ENCODE measurements around the gene FRMPD4. TPM values are rescaled to one million over a fixed set of nuclear protein-coding genes. Genes with fewer than 3 reads are reported as not detected.
"Not testable (repeated sequence)": the region's sequence is repeated elsewhere in the genome, so short reads cannot be mapped to it uniquely, and the experiment has no call there.

Gene FRMPD4
- total RNA-seq, 1 donor from 2014 or later, result not detected

- intact Hi-C loops (cut with micrococcal nuclease), result no loop called here
- no peak overlapping the region for H3K4me3 Mint-ChIP-seq
- peaks cover 4% of the 10 kb centered on the region for H3K4me1 Mint-ChIP-seq
- ATAC-seq (ENCODE audit: low read depth) (no peak), DNase-seq (no peak)
- no peaks in the 10 kb centered on the region for H3K36me3 Mint-ChIP-seq (ENCODE audit: low read depth)
- peaks cover 2% of the 10 kb centered on the region for H3K9me3 Mint-ChIP-seq
- ChIA-PET POLR2A (no interaction called here), CTCF (no interaction called here)
- H3K27me3 Mint-ChIP-seq, result no peaks in the 10 kb centered on the region
- TF ChIP-seq, protein P1, sequence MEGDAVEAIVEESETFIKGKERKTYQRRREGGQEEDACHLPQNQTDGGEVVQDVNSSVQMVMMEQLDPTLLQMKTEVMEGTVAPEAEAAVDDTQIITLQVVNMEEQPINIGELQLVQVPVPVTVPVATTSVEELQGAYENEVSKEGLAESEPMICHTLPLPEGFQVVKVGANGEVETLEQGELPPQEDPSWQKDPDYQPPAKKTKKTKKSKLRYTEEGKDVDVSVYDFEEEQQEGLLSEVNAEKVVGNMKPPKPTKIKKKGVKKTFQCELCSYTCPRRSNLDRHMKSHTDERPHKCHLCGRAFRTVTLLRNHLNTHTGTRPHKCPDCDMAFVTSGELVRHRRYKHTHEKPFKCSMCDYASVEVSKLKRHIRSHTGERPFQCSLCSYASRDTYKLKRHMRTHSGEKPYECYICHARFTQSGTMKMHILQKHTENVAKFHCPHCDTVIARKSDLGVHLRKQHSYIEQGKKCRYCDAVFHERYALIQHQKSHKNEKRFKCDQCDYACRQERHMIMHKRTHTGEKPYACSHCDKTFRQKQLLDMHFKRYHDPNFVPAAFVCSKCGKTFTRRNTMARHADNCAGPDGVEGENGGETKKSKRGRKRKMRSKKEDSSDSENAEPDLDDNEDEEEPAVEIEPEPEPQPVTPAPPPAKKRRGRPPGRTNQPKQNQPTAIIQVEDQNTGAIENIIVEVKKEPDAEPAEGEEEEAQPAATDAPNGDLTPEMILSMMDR (IDR thresholded peaks at IDR 0.05), result no peak
- H3K27ac Mint-ChIP-seq, result no peak overlapping the region
Observed at GRCh38 chrX:12505127-12505526, 366.9 kb downstream of the FRMPD4 start.

- Mint-ChIP-seq H3K9me3 (peaks cover 21% of the 10 kb centered on the region), H3K27ac (peak overlapping the region; percentile 76), H3K4me1 (peaks cover 49% of the 10 kb centered on the region), H3K4me3 (peak overlapping the region; percentile 62)
- H3K36me3 Mint-ChIP-seq (ENCODE audit: low read depth); CTCF ChIA-PET; intact Hi-C loops (cut with micrococcal nuclease); DNase-seq; H3K27me3 Mint-ChIP-seq; POLR2A ChIA-PET: not testable (repeated sequence)
- peak; percentile 54 for ATAC-seq (ENCODE audit: low read depth)
Observed at GRCh38 chrX:12515384-12515783, 377.1 kb downstream of the FRMPD4 start.

DNA sequence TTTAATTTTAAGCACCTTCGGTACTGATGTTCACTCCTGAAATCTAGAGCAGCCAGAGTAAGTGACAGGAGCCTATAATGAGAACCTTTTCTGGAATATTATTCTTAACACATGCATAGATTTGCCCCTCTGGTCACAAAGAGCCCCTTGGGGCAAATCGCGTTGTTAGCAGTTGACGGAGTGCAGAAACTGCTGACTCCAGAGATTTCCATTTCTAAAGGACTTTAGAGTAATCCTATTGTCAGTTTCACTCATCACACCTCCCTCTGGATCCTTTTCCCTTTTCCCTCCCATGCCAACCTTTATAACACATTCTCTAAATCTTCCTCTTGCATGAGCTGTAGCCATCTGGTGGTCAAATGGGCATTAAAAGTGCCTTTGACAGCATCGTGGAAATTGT is 388.0 kb downstream of the FRMPD4 start:
- CTCF ChIA-PET, result no interaction called here
- Mint-ChIP-seq H3K27ac (no peak overlapping the region), H3K4me1 (no peaks in the 10 kb centered on the region), H3K9me3 (peaks cover 2% of the 10 kb centered on the region), H3K27me3 (no peaks in the 10 kb centered on the region), H3K4me3 (no peak overlapping the region), H3K36me3 (ENCODE audit: low read depth) (no peaks in the 10 kb centered on the region)
- DNase-seq, result no peak
- intact Hi-C loops (cut with micrococcal nuclease), result no loop called here
- ATAC-seq (ENCODE audit: low read depth), result no peak
- POLR2A ChIA-PET, result no interaction called here
- TF ChIP-seq, protein P1 (IDR thresholded peaks at IDR 0.05), result no peak

DNA sequence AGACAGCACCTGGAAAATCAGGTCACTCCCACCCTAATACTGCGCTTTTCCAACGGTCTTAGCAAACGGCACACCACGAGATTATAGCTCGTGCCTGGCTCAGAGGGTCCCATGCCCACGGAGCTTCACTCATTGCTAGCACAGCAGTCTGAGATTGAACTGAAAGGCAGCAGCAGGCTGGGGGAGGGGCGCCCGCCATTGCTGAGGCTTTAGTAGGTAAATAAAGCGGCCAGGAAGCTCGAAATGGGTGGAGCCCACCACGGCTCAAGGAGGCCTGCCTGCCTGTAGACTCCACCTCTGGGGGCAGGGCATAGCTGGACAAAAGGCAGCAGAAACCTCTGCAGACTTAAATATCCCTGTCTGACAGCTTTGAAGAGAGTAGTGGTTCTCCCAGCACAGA is 399.8 kb downstream of the FRMPD4 start:
- intact Hi-C loops (cut with micrococcal nuclease); H3K27me3 Mint-ChIP-seq; H3K9me3 Mint-ChIP-seq; H3K4me3 Mint-ChIP-seq; POLR2A ChIA-PET; H3K36me3 Mint-ChIP-seq (ENCODE audit: low read depth); H3K4me1 Mint-ChIP-seq; DNase-seq; H3K27ac Mint-ChIP-seq; CTCF ChIA-PET; ATAC-seq (ENCODE audit: low read depth): not testable (repeated sequence)

GRCh38 chrX:12542251-12542650 is 404.0 kb downstream of the FRMPD4 start:
- CTCF ChIA-PET; H3K36me3 Mint-ChIP-seq (ENCODE audit: low read depth); DNase-seq: not testable (repeated sequence)

DNA sequence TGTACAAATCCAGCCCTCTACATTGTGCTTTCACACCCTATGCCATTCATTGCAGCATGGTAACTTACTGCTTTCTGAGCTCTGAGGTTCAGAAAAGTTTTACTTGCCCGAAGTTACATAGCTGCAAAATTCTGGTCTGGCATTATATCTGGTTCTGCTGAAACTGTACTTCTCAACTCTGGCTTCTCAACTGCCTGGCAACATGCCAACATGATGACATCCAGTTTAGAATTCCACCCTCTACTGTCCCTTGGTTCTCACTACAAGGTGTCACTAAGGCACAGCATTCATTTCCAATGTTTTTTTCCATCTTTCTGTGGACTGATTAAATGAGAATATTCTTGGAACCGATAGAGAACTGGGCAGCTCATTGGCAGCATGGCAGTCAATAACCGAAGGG is 410.1 kb downstream of the FRMPD4 start:
- no peaks in the 10 kb centered on the region for H3K4me1 Mint-ChIP-seq
- ChIA-PET POLR2A (no interaction called here), CTCF (no interaction called here)
- no peaks in the 10 kb centered on the region for H3K9me3 Mint-ChIP-seq
- TF ChIP-seq, protein P1 (IDR thresholded peaks at IDR 0.05), result no peak
- no peak for DNase-seq
- intact Hi-C loops (cut with micrococcal nuclease), result no loop called here
- H3K4me3 Mint-ChIP-seq, result no peak overlapping the region
- H3K27ac Mint-ChIP-seq, result no peak overlapping the region
- ATAC-seq (ENCODE audit: low read depth), result no peak
- H3K27me3 Mint-ChIP-seq, result no peaks in the 10 kb centered on the region
- H3K36me3 Mint-ChIP-seq (ENCODE audit: low read depth), result no peaks in the 10 kb centered on the region

More at GRCh38 chrX:12542251-12542650, 404.0 kb downstream of the FRMPD4 start:
- intact Hi-C loops (cut with micrococcal nuclease); H3K9me3 Mint-ChIP-seq; ATAC-seq (ENCODE audit: low read depth); POLR2A ChIA-PET; H3K4me3 Mint-ChIP-seq; H3K4me1 Mint-ChIP-seq; H3K27me3 Mint-ChIP-seq; H3K27ac Mint-ChIP-seq: not testable (repeated sequence)

DNA sequence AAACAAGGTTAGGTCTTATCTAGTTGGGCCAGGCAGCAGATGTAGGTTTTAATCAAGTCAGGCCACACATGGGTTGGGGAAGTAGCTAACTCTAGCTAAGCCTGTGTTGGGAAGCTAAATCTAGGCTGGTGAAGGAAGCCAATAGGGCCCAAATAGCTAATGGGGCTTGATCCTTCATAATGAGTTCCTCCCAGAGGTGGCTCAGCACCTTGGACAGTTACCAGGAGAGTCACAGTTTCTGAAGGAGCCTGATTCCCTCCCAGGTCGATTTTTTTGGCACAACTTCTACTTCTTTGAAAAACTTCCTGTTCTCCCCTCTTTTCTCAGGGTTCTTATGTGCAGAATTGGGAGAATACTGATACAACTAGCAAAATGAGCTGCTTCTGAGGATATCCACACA is 410.5 kb downstream of the FRMPD4 start:
- H3K4me1 Mint-ChIP-seq, result no peaks in the 10 kb centered on the region
- intact Hi-C loops (cut with micrococcal nuclease), result no loop called here
- H3K27me3 Mint-ChIP-seq, result no peaks in the 10 kb centered on the region
- DNase-seq, result no peak
- H3K36me3 Mint-ChIP-seq (ENCODE audit: low read depth), result no peaks in the 10 kb centered on the region
- no peak overlapping the region for H3K4me3 Mint-ChIP-seq
- no peaks in the 10 kb centered on the region for H3K9me3 Mint-ChIP-seq
- H3K27ac Mint-ChIP-seq, result no peak overlapping the region
- TF ChIP-seq, protein P1 (IDR thresholded peaks at IDR 0.05), result no peak
- CTCF ChIA-PET, result no interaction called here
- no peak for ATAC-seq (ENCODE audit: low read depth)
- POLR2A ChIA-PET, result no interaction called here

Measured in activated B cell treated with CpG ODN at 0.5 μM for 24 hours (primary cell).